ENCODE data around the gene CSRP3.

Gene CSRP3

GRCh38 chr11:19225123-19225522 is 23.3 kb upstream of the CSRP3 start:
- DNase-seq = no peak

DNA sequence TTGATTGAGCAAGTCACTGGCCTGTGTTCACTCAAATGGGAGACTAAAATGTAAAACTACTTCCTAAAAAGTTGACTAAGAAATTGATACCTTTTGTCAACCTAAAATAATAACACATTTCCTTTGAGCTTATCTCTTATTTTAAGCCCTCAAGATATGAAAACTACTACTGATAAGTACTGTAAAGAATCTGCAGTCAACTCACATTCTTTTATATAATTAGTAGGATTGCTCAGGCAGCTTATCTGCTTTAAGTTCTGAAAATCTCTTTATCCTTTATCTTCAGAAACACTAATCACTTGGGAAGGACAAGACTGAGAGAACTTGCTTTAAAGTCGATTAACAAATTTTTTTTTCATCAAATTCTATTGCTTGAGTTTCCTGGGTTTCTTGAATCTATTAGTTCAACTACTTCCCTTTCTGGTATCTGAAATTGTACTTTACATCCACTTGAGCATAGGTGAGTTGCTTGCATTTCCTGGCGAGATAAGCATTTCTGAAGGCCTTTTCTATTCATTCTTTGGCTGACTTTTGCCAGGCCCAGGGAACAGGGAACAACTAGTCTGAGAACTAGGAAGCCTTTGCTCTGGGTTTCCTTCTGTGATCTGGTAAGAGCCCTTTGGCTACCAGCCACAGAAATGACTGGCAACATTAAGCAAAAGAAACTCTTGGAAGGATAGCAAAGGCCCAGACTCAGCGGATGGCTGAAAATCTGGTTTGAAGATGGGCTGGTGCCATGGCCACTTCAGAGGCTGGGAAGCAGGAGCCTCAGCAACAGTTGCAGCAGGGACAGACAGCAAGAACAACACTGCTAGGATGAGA is 19.3 kb upstream of the CSRP3 start:
- no peak for DNase-seq

DNA sequence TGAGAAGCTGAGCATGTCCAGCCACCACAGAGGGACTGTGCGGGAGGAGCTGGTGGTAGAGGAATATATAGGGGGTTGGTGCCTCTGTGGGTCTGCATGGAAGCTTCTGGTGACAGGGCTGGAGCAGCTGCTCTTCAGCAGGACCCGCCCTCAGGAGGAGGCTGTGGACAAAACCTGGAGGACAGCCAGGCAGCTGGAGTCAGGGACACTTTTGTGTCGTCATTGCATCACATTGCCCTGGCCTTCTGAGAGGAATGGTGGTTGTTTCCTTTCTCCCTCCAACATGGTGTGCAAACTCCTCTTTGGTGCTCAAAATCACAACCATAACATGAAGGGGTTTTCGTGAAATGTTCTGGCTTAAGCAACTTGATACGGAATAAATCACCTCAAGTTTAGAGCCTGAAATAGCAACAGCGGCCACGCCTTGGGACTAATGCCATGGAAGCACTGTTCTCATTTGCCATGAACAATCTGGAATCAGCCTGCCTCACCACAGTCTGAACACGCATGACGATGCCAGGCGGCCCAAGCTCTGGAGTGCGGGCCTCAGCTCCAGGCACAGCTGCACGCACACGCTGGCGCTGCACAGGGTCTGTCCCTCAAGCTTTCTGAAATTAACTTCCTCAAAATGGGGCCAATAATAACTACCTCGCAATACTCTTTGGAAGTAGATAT is 17.1 kb upstream of the CSRP3 start:
- no peak for DNase-seq

GRCh38 chr11:19218216-19218615 is 16.4 kb upstream of the CSRP3 start:
- no peak for DNase-seq

DNA sequence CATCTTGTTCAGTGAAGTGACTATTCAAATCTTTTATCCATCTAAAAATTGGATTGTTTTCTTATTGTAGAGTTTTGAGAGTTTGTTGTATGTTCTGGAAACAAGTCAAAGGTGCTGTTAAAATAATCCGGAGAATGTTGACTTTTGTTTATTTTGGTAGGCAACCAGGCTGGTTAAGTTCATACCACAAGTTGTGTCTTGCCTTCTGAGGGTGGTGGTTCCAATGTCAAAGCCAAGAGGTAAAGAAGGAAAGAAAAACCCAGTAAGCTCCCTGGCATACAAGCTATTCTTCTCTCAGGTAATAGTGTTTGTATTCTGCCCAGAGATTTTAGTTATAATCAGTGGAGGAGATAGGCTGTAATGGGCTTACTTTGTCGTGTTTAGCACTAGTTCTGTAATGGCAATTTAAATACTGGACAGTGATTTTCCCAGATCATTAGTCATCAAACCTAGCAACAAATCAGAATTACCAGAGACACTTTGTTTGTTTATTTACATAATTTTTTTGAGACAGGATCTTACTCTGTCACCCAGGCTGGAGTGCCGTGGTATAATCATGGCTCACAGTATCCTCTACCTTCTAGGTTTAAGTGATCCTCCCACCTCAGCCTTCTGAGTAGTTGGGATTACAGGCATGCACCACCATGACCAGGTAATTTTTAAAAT is 15.1 kb upstream of the CSRP3 start:
- DNase-seq = no peak

DNA sequence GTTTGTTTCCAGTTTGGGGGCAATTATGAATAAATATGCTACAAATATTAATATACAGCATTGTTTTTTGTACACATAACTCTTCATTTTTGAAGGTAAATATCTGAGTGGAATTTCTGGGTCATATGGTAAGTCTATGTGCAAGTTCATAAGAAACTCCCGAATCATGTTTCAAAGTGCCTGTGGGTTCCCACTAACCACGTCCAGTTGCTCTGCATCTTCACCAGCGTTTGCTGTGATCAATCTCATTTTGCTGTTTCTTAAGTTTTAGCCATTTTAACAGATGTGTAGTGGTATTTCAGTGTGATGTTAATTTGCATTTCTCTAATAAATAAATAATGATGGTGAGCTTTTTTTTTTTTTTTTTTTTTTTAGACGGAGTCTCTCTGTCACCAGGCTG is 14.2 kb upstream of the CSRP3 start:
- no peak for DNase-seq

DNA sequence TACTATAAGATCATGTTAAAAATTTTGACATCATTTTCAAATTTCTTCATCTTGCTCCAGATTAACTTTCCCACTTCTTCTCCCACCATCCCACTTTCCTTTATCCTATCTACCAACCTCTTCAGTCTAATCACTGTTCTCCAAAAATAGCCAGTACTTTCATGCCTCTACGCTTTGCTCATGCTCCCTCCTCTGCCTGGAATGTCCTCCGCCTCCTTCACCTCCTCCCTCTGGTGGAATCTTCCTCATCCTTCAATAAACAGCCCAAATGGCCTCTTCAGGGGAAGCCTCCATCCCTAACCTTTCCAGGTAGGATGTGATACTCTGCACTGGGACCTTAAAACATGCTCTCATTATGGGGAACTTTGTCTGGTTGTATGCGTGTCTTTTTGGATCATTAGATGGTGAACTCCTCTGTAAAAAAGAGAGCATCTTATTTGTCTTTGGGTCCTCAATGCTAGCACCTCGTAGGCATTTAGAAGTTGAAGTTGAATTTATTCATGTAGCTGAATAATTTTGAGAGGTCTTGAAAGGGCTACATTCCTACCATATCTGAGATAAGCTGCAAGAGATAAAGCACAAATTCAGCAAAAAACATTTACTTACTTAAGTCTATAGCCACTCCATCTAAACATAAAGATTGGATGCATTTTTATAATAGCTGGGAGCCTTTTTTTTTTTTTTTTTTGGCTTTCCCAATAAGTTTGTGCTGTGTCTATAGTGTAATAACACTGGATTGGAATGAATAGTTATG is 8.0 kb upstream of the CSRP3 start:
- no peak for DNase-seq

GRCh38 chr11:19208959-19209546 is 7.3 kb upstream of the CSRP3 start:
- no peak for DNase-seq

DNA sequence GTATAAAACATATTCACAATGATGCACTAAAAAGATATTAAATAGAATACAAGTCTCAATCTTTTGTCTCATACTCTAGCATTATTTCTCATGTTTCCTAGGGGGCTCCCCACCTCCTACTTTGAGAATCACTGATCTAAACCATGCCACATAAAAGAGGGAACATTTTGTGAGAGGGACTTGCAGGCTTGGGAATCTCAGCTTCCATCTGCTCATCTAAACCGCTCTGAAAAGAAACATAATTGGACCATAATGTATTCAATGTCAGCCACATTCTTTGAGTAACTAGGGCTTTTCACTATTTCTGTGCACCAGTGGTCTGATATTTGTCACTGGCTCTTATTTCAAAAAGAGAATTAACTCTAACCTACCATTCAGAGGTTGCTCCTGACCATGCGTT is 6.4 kb upstream of the CSRP3 start:
- no peak for DNase-seq

- no peak for DNase-seq
Measured at GRCh38 chr11:19204836-19205235, 3.1 kb upstream of the CSRP3 start.

DNA sequence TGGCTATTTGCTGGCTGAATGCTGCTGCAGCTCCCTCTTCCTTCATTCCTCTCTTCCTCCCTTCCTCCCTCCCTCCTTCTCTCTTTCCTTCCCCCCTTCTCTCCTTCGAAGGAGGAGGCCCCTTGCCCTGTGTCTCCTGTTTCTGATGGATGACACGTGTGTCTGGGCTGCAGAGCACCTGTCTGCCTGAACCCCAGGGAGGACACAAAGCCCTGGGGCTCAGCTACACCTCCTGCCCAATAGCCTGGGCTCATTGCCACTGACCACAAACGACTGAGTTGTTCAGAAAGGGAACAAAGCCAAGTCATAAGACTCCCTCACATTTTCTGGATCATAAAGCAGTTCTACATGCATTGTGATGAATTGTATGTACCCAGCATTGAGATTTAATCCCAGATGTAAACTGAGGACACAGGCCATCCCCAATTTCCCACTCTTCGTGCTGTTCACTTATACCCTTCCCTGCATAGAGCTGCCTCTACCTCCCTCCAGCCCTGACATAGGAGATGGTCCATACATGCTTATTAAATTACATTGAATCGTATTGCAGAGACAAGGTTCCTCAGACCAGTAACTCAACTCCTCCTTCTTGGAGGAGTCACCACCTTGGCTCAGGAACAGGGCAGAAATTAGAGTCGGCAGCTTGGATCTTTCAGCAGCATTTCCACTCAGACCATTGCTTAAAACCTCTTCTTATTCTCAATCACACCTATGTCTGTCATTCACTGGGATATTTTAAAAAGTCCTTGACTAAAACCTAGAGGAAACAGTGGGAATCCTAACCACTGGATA is 1.2 kb downstream of the CSRP3 start:
- DNase-seq = no peak

DNA sequence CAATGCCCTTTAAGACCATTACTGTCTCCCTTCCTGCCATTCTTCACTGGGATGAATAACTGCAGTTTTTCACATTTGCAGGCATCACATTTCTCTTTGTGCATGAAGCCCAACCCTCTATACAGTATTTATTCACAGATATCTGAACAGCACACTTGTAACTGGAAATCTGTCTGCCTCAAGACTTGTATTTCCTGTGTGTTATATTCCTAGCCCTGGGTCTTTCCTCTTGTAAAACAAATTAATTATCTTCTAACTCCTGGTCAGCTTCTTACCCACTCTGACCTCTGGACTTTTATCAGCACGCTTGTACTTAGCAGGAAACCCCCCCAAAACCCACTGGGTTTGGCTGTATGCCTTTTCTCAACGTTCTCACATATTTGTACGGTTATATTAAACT is 2.0 kb downstream of the CSRP3 start:
- DNase-seq = no peak

DNA sequence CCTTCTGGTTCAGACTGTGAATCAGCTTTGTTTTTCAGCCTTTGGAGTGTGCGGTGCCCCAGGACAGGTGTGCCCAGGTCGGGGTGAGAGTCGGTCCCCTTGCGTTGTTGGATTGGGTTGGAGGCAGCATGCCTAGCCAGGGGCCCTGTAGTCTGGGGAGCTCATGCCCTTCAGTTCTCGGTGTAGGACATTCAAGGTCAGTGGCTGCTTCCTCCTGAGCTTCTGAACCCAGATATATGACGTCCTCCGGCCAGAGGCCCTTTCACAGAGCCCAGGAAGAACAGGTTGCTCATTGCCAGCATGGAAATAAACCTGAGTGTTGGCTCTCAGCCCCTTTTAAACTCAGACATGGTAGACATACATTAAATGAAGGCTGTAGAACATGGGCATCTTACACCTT is 2.7 kb downstream of the CSRP3 start:
- no peak for DNase-seq

DNA sequence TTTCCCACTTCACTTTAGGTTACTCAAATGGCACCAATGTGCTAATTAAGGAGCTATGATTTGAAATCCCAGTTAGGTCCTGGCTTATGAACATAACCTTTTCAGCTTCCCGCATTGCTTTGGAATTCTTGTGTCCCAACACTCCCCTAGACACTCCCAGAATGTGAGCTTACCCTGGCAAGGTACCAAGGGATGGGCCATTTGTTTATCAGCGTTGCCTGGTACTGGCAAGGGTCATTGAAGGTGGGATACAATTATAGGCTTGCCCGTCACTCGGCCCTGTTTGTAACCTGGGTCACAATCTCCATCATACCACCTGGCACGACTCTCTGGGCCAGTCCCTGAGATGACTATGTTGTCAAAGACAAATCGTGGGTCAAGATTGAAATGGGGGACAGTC is 5.4 kb downstream of the CSRP3 start:
- no peak for DNase-seq

GRCh38 chr11:19194620-19195308 is 7.0 kb downstream of the CSRP3 start:
- DNase-seq = no peak

DNA sequence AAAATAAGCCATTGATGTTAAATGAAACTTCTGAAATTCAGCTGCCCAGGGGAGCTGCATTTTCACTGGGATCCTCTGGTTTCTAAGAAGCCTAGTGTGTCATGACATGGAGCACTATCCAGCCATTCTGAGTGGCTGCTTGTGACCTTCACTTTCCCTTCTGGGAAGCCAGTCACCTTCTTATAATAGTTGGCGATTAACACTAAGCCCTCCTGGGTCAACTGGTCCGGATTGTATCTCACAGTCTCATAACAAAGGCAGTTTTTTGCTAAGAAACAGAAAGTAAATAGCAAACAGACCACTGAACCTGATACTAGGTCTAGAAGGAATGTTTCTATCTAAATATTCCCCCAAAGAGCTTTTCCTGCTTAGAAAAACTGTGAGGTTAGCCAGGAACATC is 7.9 kb downstream of the CSRP3 start:
- DNase-seq = no peak

DNA sequence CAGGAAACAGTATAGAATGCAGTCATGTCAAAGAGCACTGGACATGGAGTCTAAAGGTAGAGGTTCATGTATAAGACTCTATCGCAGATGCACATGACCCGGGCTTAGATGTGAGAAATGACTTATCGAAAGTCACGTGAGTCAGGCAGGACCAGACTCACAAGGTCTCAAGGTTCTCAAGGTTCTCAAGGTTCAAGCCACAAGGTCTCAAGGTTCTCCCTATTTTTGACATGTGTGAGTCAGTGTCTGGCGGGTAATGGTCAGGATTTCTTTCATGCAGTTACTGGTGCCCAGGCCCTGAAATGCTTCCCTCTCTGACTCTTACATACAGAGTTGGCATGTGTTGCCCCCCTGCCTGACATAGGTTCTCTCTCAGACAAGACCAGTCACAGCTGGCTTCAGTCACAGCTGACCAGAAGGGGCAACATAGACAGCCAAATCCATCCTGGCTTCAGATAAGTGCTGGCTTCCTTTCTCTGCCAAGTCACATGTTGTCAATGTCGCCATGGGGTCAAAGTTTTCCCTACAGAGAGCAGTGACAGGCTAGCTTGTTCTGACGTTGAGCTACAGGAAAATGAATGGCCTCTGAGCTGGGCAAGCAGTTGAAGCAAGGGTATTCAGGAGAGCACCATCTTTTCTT is 10.1 kb downstream of the CSRP3 start:
- DNase-seq = no peak

DNA sequence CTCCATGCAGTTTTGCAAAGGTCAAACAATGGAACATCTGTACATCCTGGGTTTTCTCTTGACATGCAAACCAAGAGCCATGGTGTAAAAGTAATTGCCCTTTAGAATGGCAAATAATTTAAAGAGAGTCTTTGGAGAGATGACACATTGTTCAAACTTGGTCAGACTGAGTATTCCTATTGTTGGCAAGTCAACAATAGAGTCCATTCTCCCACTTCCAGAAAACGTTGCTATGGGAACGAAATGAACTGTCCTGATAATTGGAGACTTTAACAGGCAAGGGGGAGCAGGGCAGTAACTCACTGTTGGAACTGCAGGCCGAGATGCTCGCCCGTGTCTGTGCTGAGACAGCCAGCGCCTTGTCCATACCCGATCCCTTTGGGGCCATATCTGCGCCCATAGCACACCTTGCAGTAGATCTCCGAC is 13.9 kb downstream of the CSRP3 start:
- DNase-seq = no peak

DNA sequence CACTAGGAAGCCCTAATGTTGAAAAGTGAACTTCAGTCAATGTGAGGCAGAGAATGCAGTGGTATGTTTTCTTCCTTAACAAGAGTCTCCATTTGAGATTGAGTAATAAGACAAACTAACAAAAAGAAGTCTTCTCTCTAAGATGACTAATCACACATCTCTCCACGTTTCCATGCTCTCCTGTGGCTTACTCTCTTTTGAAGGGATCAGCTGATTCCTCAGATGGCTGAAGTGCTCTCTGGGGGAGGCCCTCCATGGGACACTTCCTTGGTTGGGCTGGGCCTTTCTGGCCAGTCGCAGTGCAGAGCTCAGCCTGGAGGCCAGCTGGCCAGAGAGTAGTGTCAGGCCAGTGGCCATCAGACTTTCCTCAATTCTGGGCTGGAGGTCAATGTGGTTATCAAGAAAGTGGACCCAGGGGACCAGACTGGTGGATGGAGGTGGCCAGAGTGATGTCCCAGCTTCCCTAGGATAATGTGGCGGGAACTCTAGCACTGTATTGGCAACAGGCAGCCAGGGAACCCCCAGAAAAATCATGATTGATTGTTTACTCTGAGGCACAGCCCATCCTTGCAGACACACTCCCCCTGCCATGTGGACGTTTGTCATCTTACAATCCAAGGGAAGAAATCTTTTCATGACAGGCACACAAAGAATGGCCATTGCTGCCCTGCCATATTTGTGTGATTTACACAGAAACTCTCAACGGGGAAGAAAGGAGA is 14.5 kb downstream of the CSRP3 start:
- no peak for DNase-seq

- no peak for DNase-seq
Measured at GRCh38 chr11:19185516-19186052, 16.2 kb downstream of the CSRP3 start.

Data from T-helper 9 cell (primary cell).